Adrenal gland (tissue), 12 donors: ENCODE data around the gene ANTXR1. TPM values are rescaled to one million over a fixed set of nuclear protein-coding genes. Genes with fewer than 3 reads are reported as not detected.

Source experiments
- DNase-seq, 7 donors: peaks; one replicate each; pipeline ENCODE4 v3.0.0-alpha.2; 2019 to 2020
- H3K27ac ChIP-seq, 5 donors: fragments of 200-600 bp; sonication (generic) in 4 of 5; 1 replicate in 3 of 5; 2 replicates in 2 of 5; pipeline versions ENCODE4 v1.5.1 to v1.8.0; 2016 to 2020; ENCODE audit warnings: mild to moderate bottlenecking in 1 of 5
- H3K27me3 ChIP-seq: fragments of 200-600 bp; 2 replicates; pipeline ENCODE4 v1.8.0; 2021
- H3K36me3 ChIP-seq, 2 donors: fragments of 200-600 bp; replicated peaks in 1 of 2; 1 replicate in 1 of 2; 2 replicates in 1 of 2; pipeline versions ENCODE4 v1.5.1 to v1.8.0; 2018 to 2022
- H3K4me1 ChIP-seq, 2 donors: fragments of 200-600 bp; replicated peaks in 1 of 2; 1 replicate in 1 of 2; 2 replicates in 1 of 2; pipeline versions ENCODE4 v1.5.1 to v1.8.0; 2018 to 2021
- H3K4me3 ChIP-seq, 4 donors: fragments of 200-600 bp; sonication (generic) in 3 of 4; one replicate each; pipeline ENCODE4 v1.5.1; 2016 to 2018
- H3K9me3 ChIP-seq, 3 donors: fragments of 200-600 bp; sonication (generic) in 1 of 3; replicated peaks in 1 of 3; 1 replicate in 2 of 3; 2 replicates in 1 of 3; pipeline versions ENCODE4 v1.5.1 to v1.8.0; 2016 to 2021
- CTCF ChIP-seq, 6 experiments: fragments of 450-650 bp in 4 of 6; fragments of 200-600 bp in 2 of 6; sonication (generic) in 1 of 6; IDR thresholded peaks; 1 replicate in 5 of 6; 2 replicates in 1 of 6; pipeline versions ENCODE4 v1.5.1 to v1.8.0; 2016 to 2021; ENCODE audit warnings: antibody characterized with exemption in 6 of 6, mild to moderate bottlenecking in 2 of 6, moderate library complexity in 1 of 6
- POLR2A ChIP-seq, 2 donors: fragments of 450-650 bp; IDR thresholded peaks; one replicate each; pipeline ENCODE4 v1.6.1; 2017; ENCODE audit warnings: antibody characterized with exemption in 2 of 2, mild to moderate bottlenecking in 2 of 2, moderate library complexity in 1 of 2
- WGBS, 4 donors: extraction: QIAGEN DNeasy Blood & Tissue Kit in 2 of 4; methylation state at CpG; one replicate each; pipeline versions ENCODE4 v1.1.5 to v1.1.7; 2013 to 2017; 5-methylcytosine and 5-hydroxymethylcytosine counted together
- intact Hi-C, 2 donors: fragments of 100-400 bp; cut with DNase I; formaldehyde crosslinking; loops; one replicate each; pipeline versions ENCODE4 v1.14.1 to v1.15.0; 2022 to 2023
- polyA plus RNA-seq, 3 donors: library from polyadenylated mRNA; stranded (reverse); fragments of 200-250 nt in 2 of 3; fragments of 350-450 nt in 1 of 3; fragmentation: Illumina TruSeq in 1 of 3; extraction: RNeasy Lipid Tissue Mini Kit (QIAGEN cat#74804) in 1 of 3; gene quantifications; one replicate each; pipeline ENCODE4 v1.2.3, GENCODE V29; 2013 to 2014
- total RNA-seq, 9 donors: library from RNA; depleted of rRNA in 4 of 9; stranded (reverse); fragments of >200 nt in 4 of 9; fragments of 120-200 nt in 1 of 9; fragmentation: NEBNext Ultra II Directional in 1 of 9; extraction: Animal tissue kit (Norgen Biotek cat#: 25700) in 1 of 9; gene quantifications; one replicate each; pipeline versions ENCODE4 v1.1.0 to v1.2.4, GENCODE V29; 2013 to 2023
- donor health status: healthy with polysubstance abuse.
- donor health status: Bipolar disorder and iron deficiency.
- donor health status: DM: yes; HTN: yes; CAD: no.
- donor health status: DM: no; HTN: no; CAD: no.
- donor health status: DM: no; HTN: no; CAD: no.
- donor health status: DM: yes; HTN: yes; CAD: no.

ANTXR1 gene
- total and polyA plus RNA-seq, 12 donors = 19.0 to 386 (median 119) TPM

GRCh38 chr2:69020496-69021426 is 7.8 kb downstream of the ANTXR1 start:
- Histone ChIP-seq H3K4me3 (no peak overlapping the region), H3K27ac (no peak overlapping the region), H3K4me1 (peaks cover 8 to 65% of the 10 kb centered on the region in 2 donors), H3K9me3 (no peaks in the 10 kb centered on the region), H3K36me3 (no peaks in the 10 kb centered on the region), H3K27me3 (no peaks in the 10 kb centered on the region)
- TF ChIP-seq CTCF (IDR thresholded peaks at IDR 0.05) (no peak), POLR2A (IDR thresholded peaks at IDR 0.05) (no peak)
- DNase-seq = no peak
- intact Hi-C loops = no loop called here
- 50 to 62% (median 53%) methylated on average over 8 of the region's 8 CpGs for WGBS, 4 donors

- WGBS, 4 donors = 73 to 86% (median 81%) methylated on average over 4 of the region's 4 CpGs
- H3K4me1 ChIP-seq = peaks cover 8 to 55% of the 10 kb centered on the region in 2 donors
- H3K27me3 ChIP-seq = no peaks in the 10 kb centered on the region
- no peaks in the 10 kb centered on the region for H3K36me3 ChIP-seq
- no peak overlapping the region for H3K4me3 ChIP-seq
- no peaks in the 10 kb centered on the region for H3K9me3 ChIP-seq
- no peak for DNase-seq
- intact Hi-C loops = no loop called here
- no peak overlapping the region for H3K27ac ChIP-seq
- TF ChIP-seq POLR2A (IDR thresholded peaks at IDR 0.05) (no peak), CTCF (IDR thresholded peaks at IDR 0.05) (no peak)
Observed at GRCh38 chr2:69021727-69022126, 8.7 kb downstream of the ANTXR1 start.

GRCh38 chr2:69022548-69022947 is 9.6 kb downstream of the ANTXR1 start:
- TF ChIP-seq POLR2A (IDR thresholded peaks at IDR 0.05) (no peak), CTCF (IDR thresholded peaks at IDR 0.05) (no peak)
- Histone ChIP-seq H3K4me3 (no peak overlapping the region), H3K36me3 (no peaks in the 10 kb centered on the region), H3K27ac (no peak overlapping the region), H3K27me3 (no peaks in the 10 kb centered on the region), H3K9me3 (no peaks in the 10 kb centered on the region), H3K4me1 (peaks cover 8 to 47% of the 10 kb centered on the region in 2 donors)
- no peak for DNase-seq
- intact Hi-C loops = no loop called here
- 54 to 80% (median 64%) methylated on average over 1 of the region's 1 CpG for WGBS, 4 donors

- WGBS, 4 donors = 94 to 99% (median 97%) methylated on average over 2 of the region's 2 CpGs
- no peaks in the 10 kb centered on the region for H3K27me3 ChIP-seq
- no peak for TF ChIP-seq POLR2A (IDR thresholded peaks at IDR 0.05)
- TF ChIP-seq CTCF (IDR thresholded peaks at IDR 0.05) = no peak
- DNase-seq = no peak
- H3K27ac ChIP-seq = no peak overlapping the region
- intact Hi-C loops = no loop called here
- no peak overlapping the region for H3K4me3 ChIP-seq
- H3K9me3 ChIP-seq = peaks cover 0 to 4% (median 0%) of the 10 kb centered on the region in 3 donors
- H3K36me3 ChIP-seq = no peaks in the 10 kb centered on the region
- H3K4me1 ChIP-seq = peaks cover 8 to 40% of the 10 kb centered on the region in 2 donors
Observed at GRCh38 chr2:69023236-69023635, 10.3 kb downstream of the ANTXR1 start.
